ENCODE measurements around the gene ARSG. TPM values are rescaled to one million over a fixed set of nuclear protein-coding genes. Genes with fewer than 3 reads are reported as not detected.
"Not testable (repeated sequence)": the region's sequence is repeated elsewhere in the genome, so short reads cannot be mapped to it uniquely, and the experiment has no call there.

The ARSG gene
- total and polyA plus RNA-seq, 2 of the 8 experiments (the other 6 are each of a cell fraction or from before 2014, with no cell fraction given): 3.3 to 4.0 TPM

GRCh38 chr17:68354311-68354710 is 63.0 kb downstream of the ARSG start:
- POLR2A ChIA-PET (ENCODE audit: partially characterized antibody); FAIRE-seq: not testable (repeated sequence)
- CTCF ChIA-PET (ENCODE audit: partially characterized antibody): interaction anchor here (0.5 to 1.7 kb wide), 4 partner anchors 45 to 299 kb away, joined by 3 to 5 read pairs (median 4); no protein-coding TSS in a partner anchor

GRCh38 chr17:68355108-68355507 is 63.8 kb downstream of the ARSG start:
- POLR2A ChIA-PET (ENCODE audit: partially characterized antibody); H3K4me3 ChIP-seq (ENCODE audit: extremely low read depth in 1 of 4, insufficient read depth in 2 of 4, low read depth in 3 of 4, low read length in 4 of 4); H3K36me3 ChIP-seq (ENCODE audit: control insufficient read depth in 2 of 4, insufficient read depth in 4 of 4, low read length in 3 of 4); H2BK5ac ChIP-seq (ENCODE audit: low read depth, low read length); H3K9me3 ChIP-seq (ENCODE audit: insufficient read depth in 2 of 2, low read depth in 1 of 2, low read length in 1 of 2); H3K23me2 ChIP-seq (ENCODE audit: low read depth, low read length); H2BK12ac ChIP-seq (ENCODE audit: low read depth, low read length); H3K14ac ChIP-seq (ENCODE audit: insufficient read length); H3K23ac ChIP-seq (ENCODE audit: insufficient read length); H3K27ac ChIP-seq (ENCODE audit: low read depth, low read length); H3K27me3 ChIP-seq (replicated peaks in 1 of 4; ENCODE audit: control insufficient read depth in 3 of 4, extremely low read depth in 1 of 4, insufficient read depth in 3 of 4, low read length in 3 of 4); H3K79me2 ChIP-seq (ENCODE audit: control insufficient read depth in 1 of 2, insufficient read depth in 2 of 2, low read length in 2 of 2); H4K20me1 ChIP-seq (replicated peaks in 1 of 2; ENCODE audit: control insufficient read depth in 1 of 2, insufficient read depth in 2 of 2, low read length in 2 of 2); H3K4me1 ChIP-seq (replicated peaks in 1 of 4; ENCODE audit: control insufficient read depth in 3 of 4, insufficient read depth in 4 of 4, low read length in 3 of 4); H2AK5ac ChIP-seq (ENCODE audit: low read depth, low read length); H3K79me1 ChIP-seq (ENCODE audit: low read depth, low read length); H2BK120ac ChIP-seq (replicated peaks; ENCODE audit: low read depth, low read length); H4K8ac ChIP-seq (ENCODE audit: extremely low read depth, insufficient read depth, low read length); H2BK15ac ChIP-seq (ENCODE audit: low read length); H3K9ac ChIP-seq (replicated peaks in 1 of 4; ENCODE audit: extremely low read depth in 1 of 4, low read depth in 3 of 4, low read length in 3 of 4); H4K91ac ChIP-seq (replicated peaks; ENCODE audit: insufficient read length, low read length); H3K4ac ChIP-seq (replicated peaks; ENCODE audit: insufficient read length, low read depth, low read length); H2AFZ ChIP-seq (ENCODE audit: low read length); H3K4me2 ChIP-seq (ENCODE audit: insufficient read depth in 1 of 2, low read depth in 2 of 2, low read length in 2 of 2); H2BK20ac ChIP-seq (ENCODE audit: low read length); H3K18ac ChIP-seq (ENCODE audit: extremely low read depth, low read length); H3K56ac ChIP-seq (replicated peaks; ENCODE audit: insufficient read length, low read depth, low read length); DNase-seq (ENCODE audit: low read depth in 1 of 2, low spot score in 2 of 2); H4K5ac ChIP-seq (ENCODE audit: insufficient read length, low read depth, low read length); FAIRE-seq: not testable (repeated sequence)
- CTCF ChIA-PET (ENCODE audit: partially characterized antibody): interaction anchor here (0.5 to 1.7 kb wide), 8 partner anchors 10 to 299 kb away, joined by 3 to 5 read pairs (median 4); no protein-coding TSS in a partner anchor
- WGBS, 2 experiments (ENCODE audit: extremely low coverage in 1 of 2, insufficient coverage in 1 of 2, insufficient read length in 1 of 2, insufficient replicate concordance in 2 of 2, low coverage in 1 of 2, low lambda C conversion rate in 2 of 2, missing lambda C conversion rate in 1 of 2): 92% methylated on average over 5 of the region's 5 CpGs; no CpG with 5 or more reads in 1 of the 2 experiments

More at GRCh38 chr17:68354311-68354710, 63.0 kb downstream of the ARSG start:
- H3K36me3 ChIP-seq (ENCODE audit: control insufficient read depth in 2 of 4, insufficient read depth in 4 of 4, low read length in 3 of 4); H4K8ac ChIP-seq (ENCODE audit: extremely low read depth, insufficient read depth, low read length); H3K9ac ChIP-seq (replicated peaks in 1 of 4; ENCODE audit: extremely low read depth in 1 of 4, low read depth in 3 of 4, low read length in 3 of 4); H2AFZ ChIP-seq (ENCODE audit: low read length); H3K4ac ChIP-seq (replicated peaks; ENCODE audit: insufficient read length, low read depth, low read length); H4K20me1 ChIP-seq (replicated peaks in 1 of 2; ENCODE audit: control insufficient read depth in 1 of 2, insufficient read depth in 2 of 2, low read length in 2 of 2); H2BK12ac ChIP-seq (ENCODE audit: low read depth, low read length); H3K18ac ChIP-seq (ENCODE audit: extremely low read depth, low read length); H3K27ac ChIP-seq (ENCODE audit: low read depth, low read length); H3K9me3 ChIP-seq (ENCODE audit: insufficient read depth in 2 of 2, low read depth in 1 of 2, low read length in 1 of 2); H3K79me2 ChIP-seq (ENCODE audit: control insufficient read depth in 1 of 2, insufficient read depth in 2 of 2, low read length in 2 of 2); DNase-seq (ENCODE audit: low read depth in 1 of 2, low spot score in 2 of 2); H4K5ac ChIP-seq (ENCODE audit: insufficient read length, low read depth, low read length); H3K23me2 ChIP-seq (ENCODE audit: low read depth, low read length); H2AK5ac ChIP-seq (ENCODE audit: low read depth, low read length); H3K4me3 ChIP-seq (ENCODE audit: extremely low read depth in 1 of 4, insufficient read depth in 2 of 4, low read depth in 3 of 4, low read length in 4 of 4); H2BK15ac ChIP-seq (ENCODE audit: low read length); H3K79me1 ChIP-seq (ENCODE audit: low read depth, low read length); H3K27me3 ChIP-seq (replicated peaks in 1 of 4; ENCODE audit: control insufficient read depth in 3 of 4, extremely low read depth in 1 of 4, insufficient read depth in 3 of 4, low read length in 3 of 4); H3K4me1 ChIP-seq (replicated peaks in 1 of 4; ENCODE audit: control insufficient read depth in 3 of 4, insufficient read depth in 4 of 4, low read length in 3 of 4); H2BK120ac ChIP-seq (replicated peaks; ENCODE audit: low read depth, low read length); H4K91ac ChIP-seq (replicated peaks; ENCODE audit: insufficient read length, low read length); H2BK5ac ChIP-seq (ENCODE audit: low read depth, low read length); H2BK20ac ChIP-seq (ENCODE audit: low read length); H3K4me2 ChIP-seq (ENCODE audit: insufficient read depth in 1 of 2, low read depth in 2 of 2, low read length in 2 of 2); H3K23ac ChIP-seq (ENCODE audit: insufficient read length); H3K14ac ChIP-seq (ENCODE audit: insufficient read length); H3K56ac ChIP-seq (replicated peaks; ENCODE audit: insufficient read length, low read depth, low read length): not testable (repeated sequence)
- WGBS, 2 experiments (ENCODE audit: extremely low coverage in 1 of 2, insufficient coverage in 1 of 2, insufficient read length in 1 of 2, insufficient replicate concordance in 2 of 2, low coverage in 1 of 2, low lambda C conversion rate in 2 of 2, missing lambda C conversion rate in 1 of 2): 91% methylated on average over 2 of the region's 2 CpGs; no CpG with 5 or more reads in 1 of the 2 experiments

Data from H1 (cell line).